Mucosa of stomach (tissue), 1 donor: Measurements from ENCODE around the gene TECR.
"Not testable (repeated sequence)": the region's sequence is repeated elsewhere in the genome, so short reads cannot be mapped to it uniquely, and the experiment has no call there.

Experiments used
- H3K27me3 ChIP-seq: one replicate; pipeline ENCODE4 v1.7.0; 2013; ENCODE audit warnings: mild to moderate bottlenecking, low read length; ENCODE audit not compliant: control insufficient read depth, insufficient read depth
- H3K36me3 ChIP-seq: one replicate; pipeline ENCODE4 v1.7.0; 2013; ENCODE audit warnings: low read length; ENCODE audit not compliant: control insufficient read depth, insufficient read depth
- H3K4me1 ChIP-seq: one replicate; pipeline ENCODE4 v1.7.0; 2013; ENCODE audit warnings: mild to moderate bottlenecking, low read length; ENCODE audit not compliant: control insufficient read depth, insufficient read depth
- H3K4me3 ChIP-seq: one replicate; pipeline ENCODE4 v1.7.0; 2013; ENCODE audit warnings: low read length
- H3K9ac ChIP-seq: one replicate; pipeline ENCODE4 v1.7.0; 2013; ENCODE audit warnings: mild to moderate bottlenecking, low read length, moderate library complexity
- H3K9me3 ChIP-seq: one replicate; pipeline ENCODE4 v1.7.0; 2013; ENCODE audit warnings: mild to moderate bottlenecking, low read length, moderate library complexity; ENCODE audit not compliant: control insufficient read depth
- donor health status: Pancreatic carcinoma.

The TECR gene

GRCh38 chr19:14570864-14571527 lies 41.6 kb downstream of the TECR start:
- Histone ChIP-seq H3K36me3 (no peaks in the 10 kb centered on the region), H3K27me3 (no peaks in the 10 kb centered on the region), H3K4me1 (peaks cover 20% of the 10 kb centered on the region), H3K9ac (peak overlapping the region; percentile 92), H3K4me3 (peak overlapping the region; percentile 99), H3K9me3 (no peaks in the 10 kb centered on the region)

GRCh38 chr19:14571695-14572490 lies 42.5 kb downstream of the TECR start, which contains the start of gene NDUFB7:
Gene NDUFB7, minus strand, starts transcription at chr19:14572066. Its CDS starts 66 bp downstream, at chr19:14572000.
- Histone ChIP-seq H3K9ac (peak within 1 kb of the TSS; percentile 92), H3K4me3 (peak within 1 kb of the TSS; percentile 99), H3K27me3 (no peaks in the 10 kb centered on the region), H3K36me3 (no peaks in the 10 kb centered on the region), H3K9me3 (no peaks in the 10 kb centered on the region), H3K4me1 (peaks cover 20% of the 10 kb centered on the region)

- Histone ChIP-seq H3K9ac (no peak overlapping the region), H3K4me3 (no peak overlapping the region), H3K4me1 (peaks cover 11% of the 10 kb centered on the region), H3K27me3 (no peaks in the 10 kb centered on the region), H3K9me3 (no peaks in the 10 kb centered on the region), H3K36me3 (no peaks in the 10 kb centered on the region)
Observed at GRCh38 chr19:14575428-14575980, 46.1 kb downstream of the TECR start.

- Histone ChIP-seq H3K27me3 (no peaks in the 10 kb centered on the region), H3K36me3 (no peaks in the 10 kb centered on the region), H3K4me3 (no peak overlapping the region), H3K4me1 (peaks cover 4% of the 10 kb centered on the region), H3K9ac (no peak overlapping the region), H3K9me3 (no peaks in the 10 kb centered on the region)
Observed at GRCh38 chr19:14576363-14576762, 47.0 kb downstream of the TECR start.

- Histone ChIP-seq H3K4me3 (no peak overlapping the region), H3K9me3 (no peaks in the 10 kb centered on the region), H3K9ac (no peak overlapping the region), H3K27me3 (no peaks in the 10 kb centered on the region), H3K4me1 (peaks cover under 1% of the 10 kb centered on the region), H3K36me3 (no peaks in the 10 kb centered on the region)
Observed at GRCh38 chr19:14577264-14577663, 47.9 kb downstream of the TECR start.

GRCh38 chr19:14577885-14578427 lies 48.6 kb downstream of the TECR start:
- Histone ChIP-seq H3K36me3 (no peaks in the 10 kb centered on the region), H3K9me3 (no peaks in the 10 kb centered on the region), H3K27me3 (no peaks in the 10 kb centered on the region), H3K4me1 (no peaks in the 10 kb centered on the region), H3K9ac (no peak overlapping the region), H3K4me3 (no peak overlapping the region)

- Histone ChIP-seq H3K27me3 (no peaks in the 10 kb centered on the region), H3K36me3 (no peaks in the 10 kb centered on the region)
Observed at GRCh38 chr19:14580623-14581237, 51.3 kb downstream of the TECR start.

GRCh38 chr19:14582894-14583340 lies 53.5 kb downstream of the TECR start, which contains the start of gene CLEC17A:
Gene CLEC17A, plus strand, starts transcription at chr19:14583084. Its CDS starts 77 bp downstream, at chr19:14583161.
- Histone ChIP-seq H3K4me3 (no peak within 1 kb of the TSS), H3K4me1 (no peaks in the 10 kb centered on the region), H3K9ac (no peak within 1 kb of the TSS), H3K36me3 (no peaks in the 10 kb centered on the region), H3K9me3 (no peaks in the 10 kb centered on the region), H3K27me3 (no peaks in the 10 kb centered on the region)

More at GRCh38 chr19:14580623-14581237, 51.3 kb downstream of the TECR start:
- Histone ChIP-seq H3K4me1 (no peaks in the 10 kb centered on the region), H3K9ac (no peak overlapping the region), H3K9me3 (no peaks in the 10 kb centered on the region), H3K4me3 (no peak overlapping the region)

GRCh38 chr19:14584372-14584771 lies 55.0 kb downstream of the TECR start:
- H3K4me3 ChIP-seq, H3K9me3 ChIP-seq, H3K27me3 ChIP-seq, H3K36me3 ChIP-seq, H3K9ac ChIP-seq, H3K4me1 ChIP-seq: not testable (repeated sequence)

- H3K4me3 ChIP-seq, H3K9ac ChIP-seq, H3K27me3 ChIP-seq, H3K36me3 ChIP-seq, H3K4me1 ChIP-seq, H3K9me3 ChIP-seq: not testable (repeated sequence)
Observed at GRCh38 chr19:14585187-14585586, 55.8 kb downstream of the TECR start.

- not testable (repeated sequence) for H3K4me3 ChIP-seq, H3K9me3 ChIP-seq, H3K27me3 ChIP-seq, H3K4me1 ChIP-seq, H3K9ac ChIP-seq, H3K36me3 ChIP-seq
Observed at GRCh38 chr19:14589433-14589832, 60.0 kb downstream of the TECR start.
